Spleen (tissue), 11 donors: Measurements from ENCODE around the gene TFAM. TPM values are rescaled to one million over a fixed set of nuclear protein-coding genes. Genes with fewer than 3 reads are reported as not detected.
A peak's percentile ranks its signal among the peaks of the same experiment; 100 is the strongest.

ENCODE experiments used
- DNase-seq: peaks from one replicate; pipeline ENCODE4 v3.0.0-alpha.2; 2020
- H3K27ac ChIP-seq, 8 donors: fragments of 200-600 bp; sonication (generic) in 7 of 8; 1 replicate in 4 of 8; 2 replicates in 4 of 8; pipeline versions ENCODE4 v1.5.0 to v1.8.0; 2016 to 2021; ENCODE audit warnings: inconsistent platforms in 4 of 8, mild to moderate bottlenecking in 4 of 8, moderate library complexity in 1 of 8
- H3K27me3 ChIP-seq, 7 donors: fragments of 200-600 bp; sonication (generic) in 6 of 7; replicated peaks in 1 of 7; 1 replicate in 4 of 7; 2 replicates in 3 of 7; pipeline versions ENCODE4 v1.5.0 to v1.8.0; 2016 to 2021; ENCODE audit warnings: inconsistent platforms in 3 of 7, mild to moderate bottlenecking in 1 of 7
- H3K36me3 ChIP-seq, 6 donors: fragments of 200-600 bp; sonication (generic) in 5 of 6; 1 replicate in 4 of 6; 2 replicates in 2 of 6; pipeline versions ENCODE4 v1.5.0 to v1.8.0; 2016 to 2021; ENCODE audit warnings: inconsistent platforms in 2 of 6
- H3K4me1 ChIP-seq, 6 donors: fragments of 200-600 bp; sonication (generic) in 5 of 6; 1 replicate in 3 of 6; 2 replicates in 3 of 6; pipeline versions ENCODE4 v1.5.0 to v1.8.0; 2016 to 2021; ENCODE audit warnings: inconsistent platforms in 3 of 6
- H3K4me3 ChIP-seq, 8 donors: fragments of 200-600 bp; sonication (generic) in 7 of 8; 1 replicate in 4 of 8; 2 replicates in 4 of 8; pipeline versions ENCODE4 v1.5.0 to v1.8.0; 2016 to 2021; ENCODE audit warnings: inconsistent platforms in 4 of 8, mild to moderate bottlenecking in 4 of 8, moderate library complexity in 2 of 8
- H3K9me3 ChIP-seq, 8 donors: fragments of 200-600 bp; sonication (generic) in 7 of 8; 1 replicate in 4 of 8; 2 replicates in 4 of 8; pipeline versions ENCODE4 v1.5.0 to v1.8.0; 2016 to 2021; ENCODE audit warnings: inconsistent platforms in 4 of 8
- POLR2A ChIP-seq, 3 donors: fragments of 450-650 bp; IDR thresholded peaks; one replicate each; pipeline ENCODE4 v1.5.1; 2017; ENCODE audit warnings: antibody characterized with exemption in 3 of 3, mild to moderate bottlenecking in 1 of 3
- POLR2AphosphoS5 ChIP-seq, 3 donors: sonication (generic); formaldehyde crosslinking; IDR thresholded peaks; one replicate each; pipeline ENCODE4 v1.5.1; 2017; ENCODE audit warnings: antibody characterized with exemption in 3 of 3
- WGBS, 5 donors: extraction: QIAGEN DNeasy Blood & Tissue Kit in 3 of 5; methylation state at CpG; one replicate each; pipeline versions ENCODE4 v1.1.5 to v1.1.7; 2013 to 2018; 5-methylcytosine and 5-hydroxymethylcytosine counted together
- intact Hi-C: fragments of 100-400 bp; cut with DNase I; formaldehyde crosslinking; loops from one replicate; pipeline ENCODE4 v1.15.0; 2023; ENCODE audit warnings: low total_unique reads
- polyA plus RNA-seq, 3 donors: library from polyadenylated mRNA; stranded (reverse); fragments of 200-250 nt; gene quantifications; one replicate each; pipeline ENCODE4 v1.2.1, GENCODE V29; 2013
- total RNA-seq, 7 donors: library from RNA; depleted of rRNA in 3 of 7; stranded (reverse); fragments of >200 nt in 3 of 7; fragmentation: NEBNext Ultra II Directional in 4 of 7; extraction: Animal tissue kit (Norgen Biotek cat#: 25700) in 4 of 7; gene quantifications; one replicate each; pipeline versions ENCODE4 v1.1.0 to v1.2.1, GENCODE V29; 2016 to 2021
- TF ChIP-seq, protein P1 (sequence below), 11 experiments: fragments of 200-600 bp in 7 of 11; fragments of 450-650 bp in 4 of 11; sonication (generic) in 4 of 11; IDR thresholded peaks in 8 of 11; conservative IDR thresholded peaks in 3 of 11; 1 replicate in 7 of 11; 2 replicates in 4 of 11; pipeline versions ENCODE4 v1.4.0 to v1.8.0; 2016 to 2021; ENCODE audit warnings: antibody characterized with exemption in 11 of 11, inconsistent platforms in 4 of 11, mild to moderate bottlenecking in 1 of 11
- donor health status: healthy with polysubstance abuse.
- donor health status: DM: no; HTN: no; CAD: no; lungs with moderate emphysema.
- donor health status: DM: no; HTN: no; CAD: no.
- donor health status: Bipolar disorder and iron deficiency.
- donor health status: healthy.
- donor health status: DM: no; HTN: no; CAD: no.
- donor health status: DM: yes; HTN: yes; CAD: no.

The TFAM gene
- total and polyA plus RNA-seq, 10 donors = 7.6 to 39.2 (median 24.1) TPM

DNA sequence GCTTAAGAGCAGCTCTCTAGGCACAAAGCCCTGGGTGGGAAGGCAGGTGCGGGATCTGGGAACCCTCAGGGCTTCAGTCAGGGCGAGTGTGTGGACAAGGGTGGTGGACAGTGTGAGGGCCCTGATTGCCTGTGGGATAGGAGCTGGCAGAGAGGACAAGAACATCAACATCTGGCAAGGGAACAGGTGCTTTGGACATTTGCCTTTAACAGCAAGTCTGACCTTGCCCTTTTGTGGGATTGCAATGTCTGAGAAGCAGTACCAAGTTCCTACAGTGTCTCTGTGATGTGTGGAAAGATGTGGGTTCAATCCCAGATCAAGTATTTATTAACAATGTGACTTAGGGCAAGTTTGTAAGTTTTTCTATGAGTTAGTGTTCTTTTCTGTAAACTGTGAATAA, 46.7 kb downstream of the TFAM start:
- peaks cover 0 to 8% (median 0%) of the 10 kb centered on the region in 7 donors for H3K27me3 ChIP-seq
- no peaks in the 10 kb centered on the region for H3K9me3 ChIP-seq
- WGBS, 5 donors = 76 to 92% (median 84%) methylated on average over 2 of the region's 2 CpGs
- TF ChIP-seq, protein P1, sequence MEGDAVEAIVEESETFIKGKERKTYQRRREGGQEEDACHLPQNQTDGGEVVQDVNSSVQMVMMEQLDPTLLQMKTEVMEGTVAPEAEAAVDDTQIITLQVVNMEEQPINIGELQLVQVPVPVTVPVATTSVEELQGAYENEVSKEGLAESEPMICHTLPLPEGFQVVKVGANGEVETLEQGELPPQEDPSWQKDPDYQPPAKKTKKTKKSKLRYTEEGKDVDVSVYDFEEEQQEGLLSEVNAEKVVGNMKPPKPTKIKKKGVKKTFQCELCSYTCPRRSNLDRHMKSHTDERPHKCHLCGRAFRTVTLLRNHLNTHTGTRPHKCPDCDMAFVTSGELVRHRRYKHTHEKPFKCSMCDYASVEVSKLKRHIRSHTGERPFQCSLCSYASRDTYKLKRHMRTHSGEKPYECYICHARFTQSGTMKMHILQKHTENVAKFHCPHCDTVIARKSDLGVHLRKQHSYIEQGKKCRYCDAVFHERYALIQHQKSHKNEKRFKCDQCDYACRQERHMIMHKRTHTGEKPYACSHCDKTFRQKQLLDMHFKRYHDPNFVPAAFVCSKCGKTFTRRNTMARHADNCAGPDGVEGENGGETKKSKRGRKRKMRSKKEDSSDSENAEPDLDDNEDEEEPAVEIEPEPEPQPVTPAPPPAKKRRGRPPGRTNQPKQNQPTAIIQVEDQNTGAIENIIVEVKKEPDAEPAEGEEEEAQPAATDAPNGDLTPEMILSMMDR (IDR thresholded peaks at IDR 0.05 in 8 of 11, conservative IDR thresholded peaks at IDR 0.05 in 3 of 11) = no peak
- TF ChIP-seq POLR2A (IDR thresholded peaks at IDR 0.05) (no peak), POLR2AphosphoS5 (IDR thresholded peaks at IDR 0.05) (no peak)
- intact Hi-C loops = no loop called here
- no peak for DNase-seq
- H3K4me1 ChIP-seq = peaks cover 0 to 7% (median 0%) of the 10 kb centered on the region in 6 donors
- H3K4me3 ChIP-seq = no peak overlapping the region
- H3K27ac ChIP-seq = no peak overlapping the region
- H3K36me3 ChIP-seq = no peaks in the 10 kb centered on the region

DNA sequence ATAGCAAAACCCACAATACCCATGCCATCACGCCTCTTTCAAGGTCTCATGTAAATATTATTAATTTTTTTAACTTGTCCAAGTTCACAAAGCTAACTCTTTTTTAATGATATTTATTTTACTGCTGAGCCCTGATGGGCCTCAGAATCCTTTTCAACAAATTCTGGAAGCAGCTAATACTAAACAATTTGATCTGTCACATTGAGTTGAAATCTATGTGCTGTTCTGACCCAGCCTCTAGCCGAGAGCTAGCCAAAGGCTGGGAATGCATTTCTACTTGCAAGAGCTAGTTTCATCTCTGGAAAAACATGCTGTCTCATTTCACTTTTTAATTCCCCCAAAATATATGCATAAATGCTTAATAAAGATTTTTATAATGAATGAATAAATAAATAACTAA, 47.9 kb downstream of the TFAM start:
- H3K27ac ChIP-seq = no peak overlapping the region
- WGBS, 5 donors = 75 to 89% (median 77%) methylated on average over 2 of the region's 2 CpGs
- TF ChIP-seq POLR2A (IDR thresholded peaks at IDR 0.05) (no peak), POLR2AphosphoS5 (IDR thresholded peaks at IDR 0.05) (no peak)
- TF ChIP-seq, protein P1 (IDR thresholded peaks at IDR 0.05 in 8 of 11, conservative IDR thresholded peaks at IDR 0.05 in 3 of 11) = no peak
- intact Hi-C loops = no loop called here
- H3K27me3 ChIP-seq = peaks cover 0 to 8% (median 0%) of the 10 kb centered on the region in 7 donors
- H3K36me3 ChIP-seq = no peaks in the 10 kb centered on the region
- no peak for DNase-seq
- peaks cover 0 to 7% (median 0%) of the 10 kb centered on the region in 6 donors for H3K4me1 ChIP-seq
- H3K9me3 ChIP-seq = no peaks in the 10 kb centered on the region
- H3K4me3 ChIP-seq = no peak overlapping the region

DNA sequence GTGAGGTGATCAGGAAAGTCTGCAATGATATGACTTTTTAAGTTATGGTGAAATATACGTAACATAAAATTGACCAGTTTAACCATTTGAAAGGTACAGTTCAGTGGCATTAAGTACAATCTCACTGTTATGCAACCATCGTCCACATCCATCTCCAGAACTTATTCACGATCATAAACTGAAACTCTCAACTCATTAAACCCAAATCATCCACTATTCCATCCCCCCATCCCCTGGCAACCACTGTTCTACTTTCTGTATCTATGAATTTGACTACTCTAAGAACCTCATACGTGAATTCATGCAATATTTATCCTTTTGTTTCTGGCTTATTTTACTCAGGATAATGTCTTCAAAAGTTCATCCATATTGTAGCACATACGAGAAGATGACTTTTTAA, 48.4 kb downstream of the TFAM start:
- TF ChIP-seq, protein P1 (IDR thresholded peaks at IDR 0.05 in 8 of 11, conservative IDR thresholded peaks at IDR 0.05 in 3 of 11) = no peak
- no peak for TF ChIP-seq POLR2A (IDR thresholded peaks at IDR 0.05)
- no peak for TF ChIP-seq POLR2AphosphoS5 (IDR thresholded peaks at IDR 0.05)
- WGBS, 5 donors = 79 to 87% (median 84%) methylated on average over 5 of the region's 5 CpGs
- no peak overlapping the region for H3K4me3 ChIP-seq
- H3K36me3 ChIP-seq = no peaks in the 10 kb centered on the region
- DNase-seq = no peak
- peaks cover 0 to 7% (median 0%) of the 10 kb centered on the region in 6 donors for H3K4me1 ChIP-seq
- intact Hi-C loops = no loop called here
- no peak overlapping the region for H3K27ac ChIP-seq
- H3K9me3 ChIP-seq = no peaks in the 10 kb centered on the region
- H3K27me3 ChIP-seq = peaks cover 0 to 8% (median 0%) of the 10 kb centered on the region in 7 donors

DNA sequence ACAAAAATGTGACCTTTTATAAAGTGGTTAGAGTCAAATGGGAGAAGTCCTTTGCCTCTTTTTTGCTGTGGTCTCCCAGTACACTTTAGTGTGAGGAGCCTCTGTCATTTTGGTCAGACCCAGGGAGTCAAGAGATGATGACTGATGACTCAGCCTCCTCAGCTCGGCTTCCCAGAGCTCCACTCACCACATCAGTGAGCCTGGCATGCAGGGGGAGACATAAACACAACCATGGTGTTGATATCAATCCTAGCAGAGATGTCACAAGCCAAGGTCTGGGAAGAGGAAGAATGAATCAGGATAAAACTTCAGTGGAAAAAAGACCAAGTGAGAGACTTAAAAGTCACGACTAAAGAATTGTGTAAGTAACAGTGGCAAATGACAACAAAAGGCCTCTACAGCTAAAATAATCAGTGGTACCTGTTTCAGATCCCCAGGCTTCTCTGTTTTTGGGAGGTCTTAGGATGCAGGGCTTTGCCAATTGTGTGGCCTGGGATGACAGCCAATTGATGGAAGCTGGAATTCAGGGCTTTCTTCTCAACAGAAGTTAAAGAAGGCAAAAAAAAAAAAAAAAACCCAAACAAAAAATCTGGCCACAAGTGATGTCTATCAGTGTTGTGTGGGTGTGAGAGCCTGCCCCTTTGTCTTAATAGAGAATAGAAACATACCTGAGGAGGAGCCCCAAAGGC, 50.2 kb downstream of the TFAM start:
- H3K4me3 ChIP-seq = no peak overlapping the region
- intact Hi-C loops = no loop called here
- 19 to 44% (median 27%) methylated on average over 2 of the region's 2 CpGs for WGBS, 5 donors
- no peak for DNase-seq
- H3K27me3 ChIP-seq = peaks cover 0 to 8% (median 0%) of the 10 kb centered on the region in 7 donors
- H3K36me3 ChIP-seq = no peaks in the 10 kb centered on the region
- peaks cover 0 to 7% (median 0%) of the 10 kb centered on the region in 6 donors for H3K4me1 ChIP-seq
- H3K27ac ChIP-seq = peak overlapping the region in 5 of 8 donors; percentile 5 to 46 (median 35)
- H3K9me3 ChIP-seq = peaks cover 0 to 5% (median 0%) of the 10 kb centered on the region in 8 donors
- peak in 1 of 3 donors; percentile 24 for TF ChIP-seq POLR2AphosphoS5 (IDR thresholded peaks at IDR 0.05)
- TF ChIP-seq, protein P1 (IDR thresholded peaks at IDR 0.05 in 8 of 11, conservative IDR thresholded peaks at IDR 0.05 in 3 of 11) = no peak
